Measurements from ENCODE around the gene CFAP221. TPM values are rescaled to one million over a fixed set of nuclear protein-coding genes. Genes with fewer than 3 reads are reported as not detected.

The CFAP221 gene
- total RNA-seq, 1 experiment from 2014 or later: 10.0 TPM

DNA sequence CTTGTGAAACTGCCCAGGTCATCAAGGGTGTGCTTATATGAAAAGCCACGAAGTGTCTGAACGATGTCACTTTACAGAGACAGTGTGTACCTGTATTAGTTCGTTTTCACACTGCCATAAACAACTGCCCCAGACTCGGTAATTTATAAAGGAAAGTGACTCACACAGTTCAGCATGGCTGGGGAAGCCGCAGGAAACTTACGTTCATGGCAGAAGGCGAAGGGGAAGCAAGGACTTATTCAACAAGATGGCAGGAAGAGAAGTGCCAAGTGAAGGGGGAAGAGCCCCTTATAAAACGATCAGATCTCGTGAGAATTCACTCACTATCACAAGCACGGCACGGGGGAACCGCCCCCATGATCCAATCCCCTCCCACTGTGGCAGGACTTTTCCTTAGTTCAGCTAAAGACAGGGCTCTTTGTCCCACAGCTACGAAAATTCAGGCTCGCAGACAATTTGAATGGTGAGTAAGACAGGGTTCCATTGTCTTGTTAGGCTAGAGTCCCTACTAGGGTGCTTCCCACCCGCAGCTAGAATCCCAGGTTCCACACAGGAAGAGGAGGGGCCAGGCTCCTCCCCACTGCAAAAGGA is 154.9 kb downstream of the CFAP221 start:
- H3K36me3 Mint-ChIP-seq (ENCODE audit: insufficient read depth, unreplicated experiment): no peaks in the 10 kb centered on the region
- no TSS peak for BruUV-seq (replicated peaks)
- DNase-seq: no peak
- no peaks in the 10 kb centered on the region for H3K27me3 Mint-ChIP-seq (ENCODE audit: unreplicated experiment)
- TF ChIP-seq, protein P1, sequence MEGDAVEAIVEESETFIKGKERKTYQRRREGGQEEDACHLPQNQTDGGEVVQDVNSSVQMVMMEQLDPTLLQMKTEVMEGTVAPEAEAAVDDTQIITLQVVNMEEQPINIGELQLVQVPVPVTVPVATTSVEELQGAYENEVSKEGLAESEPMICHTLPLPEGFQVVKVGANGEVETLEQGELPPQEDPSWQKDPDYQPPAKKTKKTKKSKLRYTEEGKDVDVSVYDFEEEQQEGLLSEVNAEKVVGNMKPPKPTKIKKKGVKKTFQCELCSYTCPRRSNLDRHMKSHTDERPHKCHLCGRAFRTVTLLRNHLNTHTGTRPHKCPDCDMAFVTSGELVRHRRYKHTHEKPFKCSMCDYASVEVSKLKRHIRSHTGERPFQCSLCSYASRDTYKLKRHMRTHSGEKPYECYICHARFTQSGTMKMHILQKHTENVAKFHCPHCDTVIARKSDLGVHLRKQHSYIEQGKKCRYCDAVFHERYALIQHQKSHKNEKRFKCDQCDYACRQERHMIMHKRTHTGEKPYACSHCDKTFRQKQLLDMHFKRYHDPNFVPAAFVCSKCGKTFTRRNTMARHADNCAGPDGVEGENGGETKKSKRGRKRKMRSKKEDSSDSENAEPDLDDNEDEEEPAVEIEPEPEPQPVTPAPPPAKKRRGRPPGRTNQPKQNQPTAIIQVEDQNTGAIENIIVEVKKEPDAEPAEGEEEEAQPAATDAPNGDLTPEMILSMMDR (IDR thresholded peaks at IDR 0.05; ENCODE audit: unreplicated experiment): no peak
- no peak overlapping the region for H3K27ac Mint-ChIP-seq (ENCODE audit: unreplicated experiment)
- intact Hi-C loops (cut with micrococcal nuclease; ENCODE audit: unreplicated experiment): no loop called here
- no peak overlapping the region for H3K4me3 Mint-ChIP-seq (ENCODE audit: low read depth, unreplicated experiment)
- CTCF ChIA-PET: no interaction called here
- no peaks in the 10 kb centered on the region for H3K9me3 Mint-ChIP-seq (ENCODE audit: low read depth, unreplicated experiment)
- H3K4me1 Mint-ChIP-seq (ENCODE audit: low read depth, unreplicated experiment): peaks cover 21% of the 10 kb centered on the region

DNA sequence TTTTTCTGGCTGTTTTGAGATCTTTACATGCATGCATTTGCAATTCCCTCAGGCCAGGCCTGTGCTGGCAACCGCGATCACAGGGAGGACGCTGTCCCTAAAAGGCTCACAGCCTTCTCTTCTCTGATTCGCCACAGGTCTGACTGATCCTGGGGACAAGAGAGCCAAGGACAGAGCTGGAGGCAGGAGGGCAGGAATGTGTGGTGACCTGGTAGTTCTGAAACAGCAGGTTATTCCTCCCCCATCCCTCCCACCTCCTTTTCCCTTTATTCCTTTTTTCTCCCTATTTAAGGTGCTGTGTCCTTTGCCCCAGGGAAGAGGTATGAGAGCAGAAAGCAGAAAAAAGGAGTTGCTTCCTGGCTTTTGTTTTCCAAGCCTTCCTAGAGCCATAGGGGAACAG is 156.6 kb downstream of the CFAP221 start:
- DNase-seq: no peak
- H3K4me1 Mint-ChIP-seq (ENCODE audit: low read depth, unreplicated experiment): peaks cover 4% of the 10 kb centered on the region
- H3K36me3 Mint-ChIP-seq (ENCODE audit: insufficient read depth, unreplicated experiment): no peaks in the 10 kb centered on the region
- TF ChIP-seq, protein P1 (IDR thresholded peaks at IDR 0.05; ENCODE audit: unreplicated experiment): no peak
- no peaks in the 10 kb centered on the region for H3K27me3 Mint-ChIP-seq (ENCODE audit: unreplicated experiment)
- intact Hi-C loops (cut with micrococcal nuclease; ENCODE audit: unreplicated experiment): loop anchor here (5.0 kb wide), 2 partner anchors 41 to 611 kb away; no protein-coding TSS in a partner anchor
- CTCF ChIA-PET: no interaction called here
- H3K4me3 Mint-ChIP-seq (ENCODE audit: low read depth, unreplicated experiment): no peak overlapping the region
- H3K9me3 Mint-ChIP-seq (ENCODE audit: low read depth, unreplicated experiment): no peaks in the 10 kb centered on the region
- no TSS peak for BruUV-seq (replicated peaks)
- no peak overlapping the region for H3K27ac Mint-ChIP-seq (ENCODE audit: unreplicated experiment)

DNA sequence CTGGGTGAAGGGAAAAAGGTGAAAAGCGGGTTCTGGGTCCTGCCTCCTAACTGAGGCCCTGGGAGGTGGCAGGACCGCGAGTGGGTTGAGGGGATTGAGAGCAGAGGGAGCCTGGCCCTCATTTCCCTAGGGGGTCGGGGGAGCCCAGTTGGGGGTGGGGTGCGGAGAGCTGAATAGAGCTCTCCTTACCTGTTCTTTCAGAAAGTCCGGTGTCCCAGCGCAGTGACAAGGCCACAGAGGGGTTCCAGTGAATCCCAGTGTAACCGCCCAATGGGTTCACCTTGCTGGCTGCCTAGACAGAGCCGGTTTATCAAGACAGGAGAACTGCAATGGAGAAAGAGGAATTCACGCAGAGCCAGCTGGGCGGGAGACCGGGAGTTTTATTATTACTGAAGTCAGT is 157.1 kb downstream of the CFAP221 start:
- no peaks in the 10 kb centered on the region for H3K9me3 Mint-ChIP-seq (ENCODE audit: low read depth, unreplicated experiment)
- no peaks in the 10 kb centered on the region for H3K36me3 Mint-ChIP-seq (ENCODE audit: insufficient read depth, unreplicated experiment)
- no peaks in the 10 kb centered on the region for H3K27me3 Mint-ChIP-seq (ENCODE audit: unreplicated experiment)
- no peak overlapping the region for H3K27ac Mint-ChIP-seq (ENCODE audit: unreplicated experiment)
- intact Hi-C loops (cut with micrococcal nuclease; ENCODE audit: unreplicated experiment): loop anchor here (5.0 kb wide), 2 partner anchors 41 to 611 kb away; no protein-coding TSS in a partner anchor
- TF ChIP-seq, protein P1 (IDR thresholded peaks at IDR 0.05; ENCODE audit: unreplicated experiment): no peak
- DNase-seq: no peak
- CTCF ChIA-PET: no interaction called here
- no TSS peak for BruUV-seq (replicated peaks)
- no peak overlapping the region for H3K4me3 Mint-ChIP-seq (ENCODE audit: low read depth, unreplicated experiment)
- H3K4me1 Mint-ChIP-seq (ENCODE audit: low read depth, unreplicated experiment): no peaks in the 10 kb centered on the region

DNA sequence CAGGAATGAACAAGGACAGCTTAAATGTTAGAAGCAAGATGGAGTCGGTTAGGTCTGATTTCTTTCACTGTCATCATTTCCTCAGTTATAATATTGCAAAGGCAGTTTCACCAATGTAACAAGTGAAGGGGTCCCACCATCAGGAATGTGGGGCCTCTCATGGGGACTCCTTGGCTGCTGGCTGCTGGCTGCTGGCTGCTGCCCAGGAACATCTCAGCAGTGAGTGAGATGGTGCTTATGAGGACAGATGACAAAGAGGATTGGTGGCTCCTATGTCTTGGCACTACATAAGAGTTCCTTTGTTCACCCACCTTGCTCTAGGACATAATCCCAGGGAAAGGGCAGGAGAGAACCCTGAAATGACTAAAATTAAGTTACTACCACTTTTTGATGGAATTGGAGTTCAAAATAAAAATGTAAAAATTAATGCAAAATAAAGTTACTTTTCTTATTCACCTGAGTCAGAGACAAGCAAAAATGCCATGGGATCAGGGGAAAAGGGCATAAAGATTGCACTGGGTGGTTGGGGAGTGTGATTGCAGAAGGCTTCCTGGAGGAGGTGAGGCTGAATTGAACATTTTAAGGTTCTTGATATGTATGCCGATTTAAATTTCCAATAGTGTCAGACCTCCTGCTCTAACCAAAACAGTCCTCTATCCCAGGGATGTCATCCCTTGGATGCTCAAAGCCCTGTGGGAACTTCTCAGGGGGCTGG is 158.1 kb downstream of the CFAP221 start:
- no peaks in the 10 kb centered on the region for H3K4me1 Mint-ChIP-seq (ENCODE audit: low read depth, unreplicated experiment)
- no peaks in the 10 kb centered on the region for H3K27me3 Mint-ChIP-seq (ENCODE audit: unreplicated experiment)
- no peak overlapping the region for H3K27ac Mint-ChIP-seq (ENCODE audit: unreplicated experiment)
- no peaks in the 10 kb centered on the region for H3K9me3 Mint-ChIP-seq (ENCODE audit: low read depth, unreplicated experiment)
- intact Hi-C loops (cut with micrococcal nuclease; ENCODE audit: unreplicated experiment): loop anchor here (1.0 to 5.0 kb wide), 4 partner anchors 40 to 610 kb away; no protein-coding TSS in a partner anchor
- TF ChIP-seq, protein P1 (IDR thresholded peaks at IDR 0.05; ENCODE audit: unreplicated experiment): no peak
- no peak overlapping the region for H3K4me3 Mint-ChIP-seq (ENCODE audit: low read depth, unreplicated experiment)
- H3K36me3 Mint-ChIP-seq (ENCODE audit: insufficient read depth, unreplicated experiment): no peaks in the 10 kb centered on the region
- CTCF ChIA-PET: interaction anchor here (0.6 to 1.5 kb wide), 5 partner anchors 24 to 473 kb away, joined by 3 to 15 read pairs (median 7); partner anchors contain the start of genes PTPN4 and TMEM177
- no TSS peak for BruUV-seq (replicated peaks)
- DNase-seq: no peak

Measured in Calu3 (cell line).